HG03280 (cell line): ENCODE measurements around the gene GPC5.
"Not testable (repeated sequence)": the region's sequence is repeated elsewhere in the genome, so short reads cannot be mapped to it uniquely, and the experiment has no call there.

Source experiments
- ATAC-seq: cut with Tn5 transposase; IDR thresholded peaks from one replicate; pipeline ENCODE4 v1.9.1; 2021; ENCODE audit warnings: mild to moderate bottlenecking, moderate library complexity; ENCODE audit not compliant: unreplicated experiment

GPC5 gene

GRCh38 chr13:92500192-92500591 lies 1101.8 kb downstream of the GPC5 start:
- ATAC-seq, result no peak

- no peak for ATAC-seq
These were observed 1112.0 kb downstream of the GPC5 start for GRCh38 chr13:92510416-92510815.

- ATAC-seq, result no peak
These were observed 1114.4 kb downstream of the GPC5 start for GRCh38 chr13:92512852-92513251.

GRCh38 chr13:92513672-92514071 lies 1115.3 kb downstream of the GPC5 start:
- no peak for ATAC-seq

- ATAC-seq, result no peak
These were observed 1116.2 kb downstream of the GPC5 start for GRCh38 chr13:92514420-92515125.

GRCh38 chr13:92516878-92517277 lies 1118.5 kb downstream of the GPC5 start:
- ATAC-seq, result not testable (repeated sequence)

GRCh38 chr13:92518622-92519021 lies 1120.2 kb downstream of the GPC5 start:
- ATAC-seq, result not testable (repeated sequence)

GRCh38 chr13:92530364-92530763 lies 1131.9 kb downstream of the GPC5 start:
- no peak for ATAC-seq

- no peak for ATAC-seq
These were observed 1137.0 kb downstream of the GPC5 start for GRCh38 chr13:92535222-92536006.

- ATAC-seq, result no peak
These were observed 1139.0 kb downstream of the GPC5 start for GRCh38 chr13:92537471-92537870.

GRCh38 chr13:92538164-92538563 lies 1139.7 kb downstream of the GPC5 start:
- ATAC-seq, result no peak

GRCh38 chr13:92539148-92539547 lies 1140.7 kb downstream of the GPC5 start:
- not testable (repeated sequence) for ATAC-seq

- no peak for ATAC-seq
These were observed 1148.8 kb downstream of the GPC5 start for GRCh38 chr13:92547266-92547665.

- ATAC-seq, result no peak
These were observed 1150.9 kb downstream of the GPC5 start for GRCh38 chr13:92549276-92549675.

GRCh38 chr13:92553470-92554114 lies 1155.2 kb downstream of the GPC5 start:
- no peak for ATAC-seq

- ATAC-seq, result no peak
These were observed 1162.5 kb downstream of the GPC5 start for GRCh38 chr13:92560883-92561282.

- ATAC-seq, result no peak
These were observed 1166.5 kb downstream of the GPC5 start for GRCh38 chr13:92564942-92565341.

GRCh38 chr13:92566767-92567166 lies 1168.3 kb downstream of the GPC5 start:
- ATAC-seq, result no peak

GRCh38 chr13:92572190-92572589 lies 1173.8 kb downstream of the GPC5 start:
- ATAC-seq, result no peak

GRCh38 chr13:92573467-92574057 lies 1175.1 kb downstream of the GPC5 start:
- ATAC-seq, result no peak

GRCh38 chr13:92574499-92574898 lies 1176.1 kb downstream of the GPC5 start:
- no peak for ATAC-seq
